H1 (cell line): ENCODE results near the gene PDIA5. TPM values are rescaled to one million over a fixed set of nuclear protein-coding genes. Genes with fewer than 3 reads are reported as not detected.

Experiments used
- CTCF ChIA-PET: fragments of 300-600 bp; sonication (Branson Sonifier 250); formaldehyde crosslinking; loops from one replicate; lab custom pipeline; 2021; ENCODE audit not compliant: partially characterized antibody; lab: Charles Lee
- POLR2A ChIA-PET: fragments of 300-600 bp; sonication (Branson Sonifier 250); formaldehyde crosslinking; loops from one replicate; lab custom pipeline; 2021; ENCODE audit warnings: inconsistent platforms; ENCODE audit not compliant: partially characterized antibody; lab: Charles Lee
- DNase-seq, 2 experiments: peaks; one replicate each; pipeline versions ENCODE4 v3.0.0 to v3.0.0-alpha.2; 2010 to 2022; ENCODE audit warnings: low spot score in 2 of 2, low read depth in 1 of 2, mixed read lengths in 1 of 2
- FAIRE-seq: peaks from 2 replicates; lab custom pipeline; 2011; peaks lifted over from hg19 to GRCh38; lab: Jason Lieb, UNC
- H2AFZ ChIP-seq: 2 replicates; pipeline ENCODE4 v1.8.1; 2012; ENCODE audit warnings: low read length, inconsistent platforms
- H2AK5ac ChIP-seq: 2 replicates; pipeline ENCODE4 v1.6.1; 2013; ENCODE audit warnings: low read depth, low read length
- H2BK120ac ChIP-seq: replicated peaks from 2 replicates; pipeline ENCODE3; 2013; ENCODE audit warnings: low read depth, low read length, inconsistent platforms
- H2BK12ac ChIP-seq: 2 replicates; pipeline ENCODE4 v1.6.1; 2013; ENCODE audit warnings: low read depth, low read length
- H2BK15ac ChIP-seq: 2 replicates; pipeline ENCODE4 v1.6.1; 2013; ENCODE audit warnings: low read length
- H2BK20ac ChIP-seq: 2 replicates; pipeline ENCODE4 v1.6.1; 2013; ENCODE audit warnings: low read length
- H2BK5ac ChIP-seq: 2 replicates; pipeline ENCODE4 v1.6.1; 2013; ENCODE audit warnings: low read depth, low read length
- H3K14ac ChIP-seq: 2 replicates; pipeline ENCODE4 v1.6.1; 2013; ENCODE audit warnings: inconsistent platforms; ENCODE audit not compliant: insufficient read length
- H3K18ac ChIP-seq: 2 replicates; pipeline ENCODE4 v1.6.1; 2013; ENCODE audit warnings: low read length; ENCODE audit errors: extremely low read depth
- H3K23ac ChIP-seq: 2 replicates; pipeline ENCODE4 v1.6.1; 2013; ENCODE audit warnings: inconsistent platforms; ENCODE audit not compliant: insufficient read length
- H3K23me2 ChIP-seq: 2 replicates; pipeline ENCODE4 v1.6.1; 2013; ENCODE audit warnings: low read depth, low read length
- H3K27ac ChIP-seq: 2 replicates; pipeline ENCODE4 v1.6.1; 2011; ENCODE audit warnings: low read depth, low read length, inconsistent platforms
- H3K27me3 ChIP-seq, 4 experiments: replicated peaks in 1 of 4; 1 replicate in 1 of 4; 2 replicates in 3 of 4; pipeline versions ENCODE4 v1.6.1 to v1.8.1; 2011 to 2013; ENCODE audit warnings: low read length in 3 of 4, mild to moderate bottlenecking in 3 of 4, inconsistent platforms in 2 of 4, mixed read lengths in 2 of 4, moderate library complexity in 1 of 4; ENCODE audit not compliant: control insufficient read depth in 3 of 4, insufficient read depth in 3 of 4; ENCODE audit errors: extremely low read depth in 1 of 4
- H3K36me3 ChIP-seq, 4 experiments: 2 replicates each; pipeline versions ENCODE4 v1.6.1 to v1.8.1; 2011 to 2013; ENCODE audit warnings: mild to moderate bottlenecking in 4 of 4, low read length in 3 of 4, moderate library complexity in 2 of 4, control low read depth in 1 of 4, inconsistent platforms in 1 of 4; ENCODE audit not compliant: insufficient read depth in 4 of 4, control insufficient read depth in 2 of 4
- H3K4ac ChIP-seq: replicated peaks from 2 replicates; pipeline ENCODE3; 2013; ENCODE audit warnings: low read length, low read depth, mixed read lengths, inconsistent platforms; ENCODE audit not compliant: insufficient read length
- H3K4me1 ChIP-seq, 4 experiments: replicated peaks in 1 of 4; 1 replicate in 1 of 4; 2 replicates in 3 of 4; pipeline versions ENCODE4 v1.6.1 to v1.8.1; 2011 to 2013; ENCODE audit warnings: low read length in 3 of 4, inconsistent platforms in 2 of 4, mixed read lengths in 1 of 4; ENCODE audit not compliant: insufficient read depth in 4 of 4, control insufficient read depth in 3 of 4
- H3K4me2 ChIP-seq, 2 experiments: 2 replicates each; pipeline versions ENCODE4 v1.6.1 to v1.8.1; 2011 to 2013; ENCODE audit warnings: low read depth in 2 of 2, low read length in 2 of 2, control low read depth in 1 of 2, inconsistent platforms in 1 of 2, mild to moderate bottlenecking in 1 of 2; ENCODE audit not compliant: insufficient read depth in 1 of 2
- H3K4me3 ChIP-seq, 4 experiments: fragments of 200-600, 300-600 bp in 1 of 4; sonication (generic), shearing (Covaris generic), sonication (Bioruptor Twin) in 1 of 4; 2 replicates each; pipeline versions ENCODE4 v1.5.1 to v1.8.1; 2011 to 2016; ENCODE audit warnings: low read length in 4 of 4, low read depth in 3 of 4, control low read depth in 2 of 4, inconsistent platforms in 2 of 4, mild to moderate bottlenecking in 2 of 4, mixed read lengths in 1 of 4, moderate library complexity in 1 of 4; ENCODE audit not compliant: insufficient read depth in 2 of 4; ENCODE audit errors: extremely low read depth in 1 of 4
- H3K56ac ChIP-seq: replicated peaks from 2 replicates; pipeline ENCODE3; 2013; ENCODE audit warnings: low read depth, mild to moderate bottlenecking, mixed read lengths, low read length, inconsistent platforms; ENCODE audit not compliant: insufficient read length
- H3K79me1 ChIP-seq: 2 replicates; pipeline ENCODE4 v1.6.1; 2013; ENCODE audit warnings: low read depth, low read length, control low read depth
- H3K79me2 ChIP-seq, 2 experiments: 2 replicates each; pipeline versions ENCODE4 v1.6.1 to v1.8.1; 2012 to 2013; ENCODE audit warnings: low read length in 2 of 2, mild to moderate bottlenecking in 2 of 2, inconsistent platforms in 1 of 2; ENCODE audit not compliant: insufficient read depth in 2 of 2, control insufficient read depth in 1 of 2
- H3K9ac ChIP-seq, 4 experiments: replicated peaks in 1 of 4; 1 replicate in 1 of 4; 2 replicates in 3 of 4; pipeline versions ENCODE4 v1.6.1 to v1.8.1; 2011 to 2013; ENCODE audit warnings: low read depth in 3 of 4, low read length in 3 of 4, control low read depth in 2 of 4, mild to moderate bottlenecking in 2 of 4, moderate library complexity in 2 of 4, inconsistent platforms in 1 of 4; ENCODE audit errors: extremely low read depth in 1 of 4
- H3K9me3 ChIP-seq, 2 experiments: 2 replicates each; pipeline versions ENCODE4 v1.6.1 to v1.8.1; 2012 to 2013; ENCODE audit warnings: mild to moderate bottlenecking in 2 of 2, moderate library complexity in 2 of 2, control low read depth in 1 of 2, inconsistent platforms in 1 of 2, low read depth in 1 of 2, low read length in 1 of 2, mixed read lengths in 1 of 2; ENCODE audit not compliant: insufficient read depth in 2 of 2
- H4K20me1 ChIP-seq, 2 experiments: replicated peaks in 1 of 2; 2 replicates each; pipeline versions ENCODE3 to v1.8.1; 2011 to 2013; ENCODE audit warnings: inconsistent platforms in 2 of 2, low read length in 2 of 2, mild to moderate bottlenecking in 1 of 2; ENCODE audit not compliant: insufficient read depth in 2 of 2, control insufficient read depth in 1 of 2
- H4K5ac ChIP-seq: 2 replicates; pipeline ENCODE4 v1.6.1; 2013; ENCODE audit warnings: low read length, low read depth, mixed read lengths, inconsistent platforms; ENCODE audit not compliant: insufficient read length
- H4K8ac ChIP-seq: 2 replicates; pipeline ENCODE4 v1.8.0; 2013; ENCODE audit warnings: mild to moderate bottlenecking, moderate library complexity, low read length, inconsistent platforms; ENCODE audit not compliant: insufficient read depth; ENCODE audit errors: extremely low read depth
- H4K91ac ChIP-seq: replicated peaks from 2 replicates; pipeline ENCODE3; 2013; ENCODE audit warnings: low read length, mixed read lengths, inconsistent platforms; ENCODE audit not compliant: insufficient read length
- BCL11A ChIP-seq, 2 experiments: IDR thresholded peaks; one replicate each; pipeline ENCODE4 v1.6.1; 2011; ENCODE audit warnings: low read depth in 2 of 2, low read length in 2 of 2, mild to moderate bottlenecking in 2 of 2
- BRCA1 ChIP-seq: IDR thresholded peaks from 2 replicates; pipeline ENCODE4 v1.6.1; 2012; ENCODE audit warnings: low read depth, low read length, improper control_type of control experiment
- GABPA ChIP-seq: IDR thresholded peaks from 2 replicates; pipeline ENCODE4 v1.6.1; 2011; ENCODE audit warnings: mild to moderate bottlenecking, low read length, moderate library complexity, borderline replicate concordance; ENCODE audit not compliant: insufficient read depth
- HDAC2 ChIP-seq, 2 experiments: fragments of 300-600 bp in 1 of 2; sonication (generic) in 1 of 2; IDR thresholded peaks; 2 replicates each; pipeline ENCODE4 v1.6.1; 2011 to 2012; ENCODE audit warnings: low read depth in 2 of 2, low read length in 2 of 2, mild to moderate bottlenecking in 2 of 2, moderate library complexity in 2 of 2, borderline replicate concordance in 1 of 2, inconsistent platforms in 1 of 2
- KDM4A ChIP-seq: IDR thresholded peaks from one replicate; pipeline ENCODE4 v1.7.1; 2012; ENCODE audit warnings: low read depth, mild to moderate bottlenecking, moderate library complexity, low read length, inconsistent platforms; ENCODE audit not compliant: severe bottlenecking
- RAD21 ChIP-seq, 2 experiments: IDR thresholded peaks in 1 of 2; conservative IDR thresholded peaks in 1 of 2; 2 replicates each; pipeline ENCODE4 v1.6.1; 2011; ENCODE audit warnings: low read depth in 2 of 2, low read length in 2 of 2, improper control_type of control experiment in 1 of 2, inconsistent platforms in 1 of 2, mild to moderate bottlenecking in 1 of 2, moderate library complexity in 1 of 2
- SP1 ChIP-seq: IDR thresholded peaks from 2 replicates; pipeline ENCODE4 v1.6.1; 2011; ENCODE audit warnings: low read depth, low read length
- SRF ChIP-seq: IDR thresholded peaks from 2 replicates; pipeline ENCODE4 v1.6.1; 2011; ENCODE audit warnings: mild to moderate bottlenecking, low read depth, low read length, moderate library complexity
- TAF1 ChIP-seq: IDR thresholded peaks from 2 replicates; pipeline ENCODE4 v1.6.1; 2011; ENCODE audit warnings: mild to moderate bottlenecking, low read depth, low read length
- TCF12 ChIP-seq: IDR thresholded peaks from 2 replicates; pipeline ENCODE4 v1.6.1; 2011; ENCODE audit warnings: low read depth, mild to moderate bottlenecking, low read length
- WGBS, 2 experiments: shearing (Covaris generic) in 1 of 2; methylation state at CpG; one replicate each; pipeline versions ENCODE4 v1.1.6 to v1.1.7; 2013 to 2015; ENCODE audit warnings: low lambda C conversion rate in 2 of 2, mixed read lengths in 2 of 2, inconsistent platforms in 1 of 2, low coverage in 1 of 2, missing lambda C conversion rate in 1 of 2; ENCODE audit not compliant: insufficient replicate concordance in 2 of 2, insufficient coverage in 1 of 2, insufficient read length in 1 of 2; ENCODE audit errors: extremely low coverage in 1 of 2, missing lambda C conversion rate in 1 of 2; 5-methylcytosine and 5-hydroxymethylcytosine counted together
- polyA plus RNA-seq, 7 experiments: library from polyadenylated mRNA; depleted of rRNA in 3 of 7; stranded (reverse) in 5 of 7; unstranded in 2 of 7; fragments of >200 nt in 5 of 7; fragments of 200-250 nt in 2 of 7; gene quantifications; 1 replicate in 5 of 7; 2 replicates in 1 of 7; 4 replicates in 1 of 7; pipeline versions ENCODE4 v1.2.1 to v1.2.3, GENCODE V29; 2011 to 2013; ENCODE audit warnings: missing spikeins in 2 of 7, mixed read lengths in 2 of 7
- total RNA-seq: library from RNA; stranded (reverse); fragmentation: NEBNext Ultra II Directional; extraction: Animal tissue kit (Norgen Biotek cat#: 25700); gene quantifications from 2 replicates; pipeline ENCODE4 v1.2.1, GENCODE V29; 2021
- TF ChIP-seq, protein P1 (sequence below): IDR thresholded peaks from 2 replicates; pipeline ENCODE4 v1.6.1; 2011; ENCODE audit warnings: low read length, improper control_type of control experiment

Gene PDIA5
- total and polyA plus RNA-seq, 2 of the 8 experiments (the other 6 are each of a cell fraction or from before 2014, with no cell fraction given), result 18.2 to 32.8 TPM

DNA sequence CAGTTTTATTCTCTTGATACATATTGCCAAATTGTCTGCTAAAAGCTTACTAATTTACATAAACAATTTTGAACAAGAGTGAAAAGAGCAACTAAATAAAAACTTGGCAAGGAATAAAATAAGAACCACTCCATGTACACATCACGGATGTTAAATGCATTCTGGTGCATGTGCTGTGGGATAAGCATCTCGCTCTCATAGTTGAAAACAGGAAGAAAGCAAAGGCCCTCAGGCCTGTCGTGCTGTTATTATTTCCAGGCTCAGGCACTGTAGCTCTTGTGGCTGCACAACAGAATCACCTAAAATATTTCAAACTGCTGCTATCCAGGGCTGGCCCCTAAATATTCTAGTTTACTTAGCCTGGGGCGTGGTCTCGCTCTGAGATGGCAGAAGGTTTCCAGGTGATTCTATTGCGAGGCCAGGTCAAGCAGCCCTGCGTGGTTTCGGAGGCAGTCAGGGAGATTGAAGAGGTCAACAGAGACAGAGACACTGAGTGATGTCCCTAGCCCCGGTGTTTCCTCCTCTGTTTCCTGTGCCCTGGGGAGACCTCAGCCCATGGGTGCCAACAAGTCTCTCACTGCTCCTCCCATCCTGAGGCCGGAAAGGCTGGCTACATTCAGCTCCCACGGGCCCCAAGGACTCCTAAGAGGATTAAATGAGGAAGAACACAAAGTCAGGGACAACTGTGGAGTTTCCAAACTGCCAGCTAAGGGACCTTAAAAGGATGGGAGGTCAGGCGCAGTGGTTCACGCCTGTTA lies 18.2 kb upstream of the PDIA5 start:
- Histone ChIP-seq H4K8ac (no peak overlapping the region), H3K27ac (no peak overlapping the region), H4K20me1 (no peaks in the 10 kb centered on the region), H2BK20ac (no peak overlapping the region), H3K4ac (no peak overlapping the region), H2AFZ (no peak overlapping the region), H3K18ac (no peak overlapping the region), H3K79me2 (no peaks in the 10 kb centered on the region), H3K36me3 (no peaks in the 10 kb centered on the region; a peak in 1 of 8 replicates), H3K27me3 (no peaks in the 10 kb centered on the region), H3K23me2 (no peaks in the 10 kb centered on the region), H3K23ac (no peak overlapping the region), H3K9me3 (no peaks in the 10 kb centered on the region), H3K9ac (no peak overlapping the region), H3K4me3 (no peak overlapping the region), H2AK5ac (no peak overlapping the region), H2BK12ac (no peak overlapping the region), H2BK15ac (no peak overlapping the region), H2BK120ac (no peak overlapping the region), H4K5ac (no peak overlapping the region), H3K79me1 (no peaks in the 10 kb centered on the region), H4K91ac (no peak overlapping the region), H3K4me2 (no peak overlapping the region), H3K4me1 (peaks cover 0 to 4% (median 1%) of the 10 kb centered on the region in 4 experiments; a peak in 5 of 7 replicates), H2BK5ac (no peak overlapping the region), H3K14ac (no peak overlapping the region), H3K56ac (no peak overlapping the region)
- POLR2A ChIA-PET, result no interaction called here
- WGBS, 2 experiments, result 87% methylated on average over 13 of the region's 13 CpGs; no CpG with 5 or more reads in 1 of the 2 experiments
- DNase-seq (no peak), FAIRE-seq (no peak)
- CTCF ChIA-PET, result interaction anchor here (0.6 to 2.0 kb wide), 3 partner anchors 23 to 255 kb away, joined by 3 to 7 read pairs (median 5); no protein-coding TSS in a partner anchor
- no peak for TF ChIP-seq BRCA1
- no peak for TF ChIP-seq RAD21 (IDR thresholded peaks at IDR 0.05 in 1 of 2, conservative IDR thresholded peaks at IDR 0.05 in 1 of 2; ENCODE audit: low read depth in 2 of 2, low read length in 2 of 2)
- TF ChIP-seq HDAC2 (IDR thresholded peaks at IDR 0.05; ENCODE audit: borderline replicate concordance in 1 of 2, low read depth in 2 of 2, low read length in 2 of 2), result no peak
- TF ChIP-seq, protein P1, sequence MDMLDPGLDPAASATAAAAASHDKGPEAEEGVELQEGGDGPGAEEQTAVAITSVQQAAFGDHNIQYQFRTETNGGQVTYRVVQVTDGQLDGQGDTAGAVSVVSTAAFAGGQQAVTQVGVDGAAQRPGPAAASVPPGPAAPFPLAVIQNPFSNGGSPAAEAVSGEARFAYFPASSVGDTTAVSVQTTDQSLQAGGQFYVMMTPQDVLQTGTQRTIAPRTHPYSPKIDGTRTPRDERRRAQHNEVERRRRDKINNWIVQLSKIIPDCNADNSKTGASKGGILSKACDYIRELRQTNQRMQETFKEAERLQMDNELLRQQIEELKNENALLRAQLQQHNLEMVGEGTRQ, result no peak
- TF ChIP-seq TAF1, result no peak
- no peak for TF ChIP-seq TCF12
- no peak for TF ChIP-seq SP1
- TF ChIP-seq SRF, result no peak
- TF ChIP-seq GABPA, result no peak
- TF ChIP-seq KDM4A, result no peak
- TF ChIP-seq BCL11A (IDR thresholded peaks at IDR 0.05; ENCODE audit: low read depth in 2 of 2, low read length in 2 of 2), result no peak
